Activated T-helper 17 cell treated with anti-CD3 and anti-CD28 coated beads, Interleukin-2, amount 50 U/mL, for 72 hours (primary cell): ENCODE results near the gene RAB11FIP5. TPM values are rescaled to one million over a fixed set of nuclear protein-coding genes. Genes with fewer than 3 reads are reported as not detected.

Source experiments
- ATAC-seq: fragments of 150-1000 bp; cut with Tn5 transposase; replicated peaks from 2 replicates; pipeline ENCODE4 v1.10.0; 2021; ENCODE audit warnings: mild to moderate bottlenecking, moderate library complexity
- H3K27ac Mint-ChIP-seq: one replicate; pipeline ENCODE4 v1.8.0; 2022; ENCODE audit warnings: mixed read lengths
- H3K27me3 Mint-ChIP-seq: one replicate; pipeline ENCODE4 v1.8.0; 2022; ENCODE audit warnings: mixed read lengths
- H3K36me3 Mint-ChIP-seq: one replicate; pipeline ENCODE4 v1.8.0; 2022; ENCODE audit warnings: low read depth, mild to moderate bottlenecking, mixed read lengths
- H3K4me1 Mint-ChIP-seq: one replicate; pipeline ENCODE4 v1.8.0; 2022; ENCODE audit warnings: mixed read lengths
- H3K4me3 Mint-ChIP-seq: one replicate; pipeline ENCODE4 v1.8.0; 2022; ENCODE audit warnings: mild to moderate bottlenecking, mixed read lengths
- H3K9me3 Mint-ChIP-seq: one replicate; pipeline ENCODE4 v1.8.0; 2022; ENCODE audit warnings: mixed read lengths
- total RNA-seq, 2 donors: library from RNA; stranded (reverse); gene quantifications; one replicate each; pipeline ENCODE4 v1.2.3, GENCODE V29; 2022

The RAB11FIP5 gene
- total RNA-seq, 2 donors from 2014 or later: 15.5 to 29.9 TPM

DNA sequence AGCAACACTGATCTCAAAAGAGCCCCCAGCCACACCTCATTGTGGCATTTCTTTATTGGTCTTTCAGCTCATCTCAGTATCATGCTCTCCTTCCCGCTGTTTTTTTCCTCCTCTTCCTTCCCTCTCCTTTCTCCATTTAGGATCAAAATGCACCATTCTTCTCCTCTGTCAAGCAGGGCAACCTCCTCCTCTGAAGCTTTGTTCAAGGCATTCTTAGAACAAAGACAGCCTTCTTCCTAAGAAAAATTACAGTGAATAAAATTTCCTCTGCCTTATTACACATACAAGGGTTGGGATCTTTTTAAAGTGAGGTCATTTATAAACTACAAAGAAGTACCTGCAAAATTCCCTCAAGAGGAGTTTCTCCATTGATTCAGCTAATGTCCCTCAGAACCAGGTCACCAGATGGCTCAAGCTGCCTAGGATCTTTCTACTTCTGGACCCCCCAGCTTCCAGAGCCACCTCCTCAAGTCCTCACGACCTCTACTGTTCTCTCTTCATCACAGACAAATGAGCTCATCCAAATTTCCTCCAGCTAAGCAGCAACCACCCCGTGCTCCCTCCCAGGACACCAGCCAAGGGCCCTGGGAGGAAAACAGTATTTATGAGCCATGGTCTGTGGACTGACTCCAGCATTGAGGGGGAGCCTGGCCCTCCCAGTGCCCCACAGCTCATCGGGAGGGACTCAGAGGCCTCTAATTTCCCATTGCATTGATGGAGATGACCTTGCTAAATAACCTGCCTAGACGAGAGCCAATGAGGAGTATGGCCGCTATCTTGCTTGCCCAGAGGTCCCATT, 59.2 kb downstream of the RAB11FIP5 start:
- Mint-ChIP-seq H3K27ac (no peak overlapping the region), H3K4me3 (no peak overlapping the region), H3K27me3 (no peaks in the 10 kb centered on the region), H3K9me3 (no peaks in the 10 kb centered on the region), H3K36me3 (no peaks in the 10 kb centered on the region), H3K4me1 (no peaks in the 10 kb centered on the region)
- no peak for ATAC-seq

DNA sequence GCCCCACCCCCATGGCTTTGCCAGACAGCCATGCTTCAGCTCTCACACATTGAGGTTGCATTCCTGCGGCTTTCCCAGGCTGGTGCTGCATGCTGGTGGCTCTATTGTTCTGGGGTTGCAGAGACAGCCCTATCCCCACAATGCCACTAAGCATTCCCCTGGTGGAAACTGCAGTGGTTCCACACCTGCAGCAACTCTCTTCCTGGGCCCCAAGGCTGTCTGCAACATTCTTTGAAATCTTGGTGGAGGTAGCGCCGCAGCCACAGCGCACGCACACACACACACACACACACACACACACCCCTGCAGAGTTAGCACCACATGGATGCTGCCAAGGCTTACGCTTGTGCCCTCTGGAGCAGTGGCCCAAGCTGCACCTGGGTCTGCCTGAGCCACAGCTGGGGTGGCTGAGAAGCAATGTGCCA, 62.6 kb downstream of the RAB11FIP5 start:
- Mint-ChIP-seq H3K36me3 (no peaks in the 10 kb centered on the region), H3K27me3 (no peaks in the 10 kb centered on the region), H3K4me3 (no peak overlapping the region), H3K9me3 (no peaks in the 10 kb centered on the region), H3K27ac (no peak overlapping the region), H3K4me1 (no peaks in the 10 kb centered on the region)
- ATAC-seq: no peak

DNA sequence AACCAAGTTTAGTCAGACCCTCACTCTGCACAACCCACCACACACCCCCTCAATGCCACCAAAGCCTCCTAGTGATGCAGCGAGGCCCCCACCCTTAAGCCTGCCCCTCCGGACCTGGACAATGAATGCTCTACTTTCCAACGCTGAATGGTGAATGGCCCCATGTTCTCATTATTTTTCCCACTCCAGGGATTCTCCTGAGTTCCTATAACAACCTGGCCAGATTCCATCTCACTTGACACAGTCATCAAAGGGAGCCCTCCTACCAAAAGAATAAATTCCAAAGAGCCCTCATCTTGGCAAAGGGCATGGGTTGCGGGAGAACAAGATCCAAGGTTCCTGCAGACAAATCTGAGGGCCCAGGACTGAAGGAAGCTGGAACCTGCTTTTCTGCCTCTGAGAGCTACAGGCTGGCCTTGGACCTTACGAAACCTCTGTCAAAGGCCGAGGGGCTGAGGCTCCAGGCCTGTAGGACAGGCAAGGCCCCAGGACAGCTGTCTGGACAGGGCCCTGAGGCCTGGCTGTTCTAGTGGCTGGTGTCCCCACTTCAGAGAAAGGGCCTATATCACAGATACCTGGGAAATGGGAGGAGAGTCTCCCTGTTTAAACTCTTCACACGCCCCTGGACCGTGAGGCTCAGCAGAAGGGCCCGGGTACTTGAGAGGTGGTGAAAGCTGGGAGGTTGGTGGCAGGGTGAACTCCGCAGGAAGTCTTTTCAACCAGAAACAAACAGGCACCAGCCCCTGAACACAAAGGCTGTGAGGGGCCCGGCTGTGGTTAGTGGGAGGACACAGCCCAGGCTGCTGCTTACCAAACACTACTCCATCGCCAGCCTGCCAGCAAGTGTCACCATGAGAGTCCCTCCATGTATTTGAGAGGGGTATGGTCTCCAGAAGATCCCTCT, 68.6 kb downstream of the RAB11FIP5 start:
- ATAC-seq: no peak
- no peak overlapping the region for H3K27ac Mint-ChIP-seq
- no peaks in the 10 kb centered on the region for H3K36me3 Mint-ChIP-seq
- no peaks in the 10 kb centered on the region for H3K27me3 Mint-ChIP-seq
- no peaks in the 10 kb centered on the region for H3K4me1 Mint-ChIP-seq
- no peak overlapping the region for H3K4me3 Mint-ChIP-seq
- no peaks in the 10 kb centered on the region for H3K9me3 Mint-ChIP-seq

DNA sequence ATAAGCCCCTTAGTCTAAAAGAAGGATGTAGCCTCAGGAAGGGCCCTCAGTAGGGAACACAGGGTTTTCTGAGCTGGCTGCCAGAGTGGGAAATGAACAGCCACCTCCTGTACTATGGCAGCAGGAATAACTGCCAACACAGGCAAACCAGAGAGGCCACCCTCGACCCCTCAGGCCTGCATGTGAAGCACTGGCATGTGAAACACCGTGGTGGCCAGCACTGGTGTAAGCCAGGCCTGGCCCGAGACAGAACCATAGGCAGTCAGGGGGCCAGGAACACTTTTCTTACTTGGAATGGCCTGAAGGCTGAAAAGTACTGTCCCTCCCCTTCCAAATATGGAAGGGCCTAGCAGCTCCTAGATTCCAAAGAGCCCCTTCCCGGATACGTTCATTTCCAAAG, 69.5 kb downstream of the RAB11FIP5 start:
- H3K27ac Mint-ChIP-seq: no peak overlapping the region
- H3K4me1 Mint-ChIP-seq: no peaks in the 10 kb centered on the region
- no peaks in the 10 kb centered on the region for H3K36me3 Mint-ChIP-seq
- no peaks in the 10 kb centered on the region for H3K27me3 Mint-ChIP-seq
- H3K4me3 Mint-ChIP-seq: no peak overlapping the region
- no peaks in the 10 kb centered on the region for H3K9me3 Mint-ChIP-seq
- ATAC-seq: no peak

DNA sequence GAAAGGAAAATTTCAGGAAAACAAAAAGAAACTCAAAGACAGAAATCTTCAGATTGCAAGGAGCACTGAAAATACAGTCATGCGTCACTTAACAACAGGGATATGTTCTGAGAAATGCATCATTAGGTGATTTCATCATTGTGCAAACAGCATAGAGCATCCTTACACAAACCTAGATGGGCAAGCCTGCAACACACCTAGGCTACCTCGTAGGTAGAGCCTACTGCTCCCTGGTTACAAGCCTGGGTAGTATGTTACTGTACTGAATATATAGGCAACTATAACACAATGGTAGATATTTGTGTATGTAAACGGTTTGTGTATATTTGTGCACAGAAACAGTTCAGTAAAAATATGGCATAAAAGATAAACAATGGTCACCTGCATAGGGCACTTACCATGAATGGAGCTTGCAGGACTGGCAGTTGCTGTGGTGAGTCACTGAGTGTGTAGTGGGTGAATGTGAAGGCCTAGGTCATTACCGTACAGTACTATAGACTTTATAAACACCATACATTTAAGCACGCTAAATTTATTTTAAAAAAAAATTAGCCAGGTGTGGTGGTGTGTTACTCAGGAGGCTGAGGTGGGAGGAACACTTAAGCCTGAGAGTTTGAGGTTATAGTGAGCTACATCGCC, 74.7 kb downstream of the RAB11FIP5 start:
- H3K4me1 Mint-ChIP-seq: no peaks in the 10 kb centered on the region
- no peaks in the 10 kb centered on the region for H3K9me3 Mint-ChIP-seq
- no peaks in the 10 kb centered on the region for H3K27me3 Mint-ChIP-seq
- no peaks in the 10 kb centered on the region for H3K36me3 Mint-ChIP-seq
- H3K27ac Mint-ChIP-seq: no peak overlapping the region
- H3K4me3 Mint-ChIP-seq: no peak overlapping the region
- no peak for ATAC-seq

DNA sequence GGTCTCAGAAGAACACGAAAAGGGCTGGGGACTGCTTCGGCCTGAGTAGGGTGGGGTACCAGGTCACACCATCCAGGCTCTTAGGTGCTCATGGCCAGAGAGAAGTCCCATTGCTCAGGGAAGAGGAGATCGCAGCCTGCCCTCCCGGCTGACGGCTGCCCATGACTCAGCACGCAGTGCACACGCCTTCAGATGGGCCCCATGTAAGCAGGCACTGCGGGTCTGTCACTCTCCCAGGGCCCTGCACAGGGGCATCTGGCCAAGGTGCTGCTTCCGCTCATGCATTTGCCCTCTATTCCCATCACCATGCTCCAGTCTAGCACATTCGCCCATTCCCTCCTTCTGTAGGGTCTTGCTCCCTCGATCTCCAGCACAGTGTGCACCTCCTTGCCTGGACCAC, 76.0 kb downstream of the RAB11FIP5 start:
- Mint-ChIP-seq H3K36me3 (no peaks in the 10 kb centered on the region), H3K4me3 (no peak overlapping the region), H3K4me1 (no peaks in the 10 kb centered on the region), H3K27ac (no peak overlapping the region), H3K27me3 (no peaks in the 10 kb centered on the region), H3K9me3 (no peaks in the 10 kb centered on the region)
- ATAC-seq: no peak

DNA sequence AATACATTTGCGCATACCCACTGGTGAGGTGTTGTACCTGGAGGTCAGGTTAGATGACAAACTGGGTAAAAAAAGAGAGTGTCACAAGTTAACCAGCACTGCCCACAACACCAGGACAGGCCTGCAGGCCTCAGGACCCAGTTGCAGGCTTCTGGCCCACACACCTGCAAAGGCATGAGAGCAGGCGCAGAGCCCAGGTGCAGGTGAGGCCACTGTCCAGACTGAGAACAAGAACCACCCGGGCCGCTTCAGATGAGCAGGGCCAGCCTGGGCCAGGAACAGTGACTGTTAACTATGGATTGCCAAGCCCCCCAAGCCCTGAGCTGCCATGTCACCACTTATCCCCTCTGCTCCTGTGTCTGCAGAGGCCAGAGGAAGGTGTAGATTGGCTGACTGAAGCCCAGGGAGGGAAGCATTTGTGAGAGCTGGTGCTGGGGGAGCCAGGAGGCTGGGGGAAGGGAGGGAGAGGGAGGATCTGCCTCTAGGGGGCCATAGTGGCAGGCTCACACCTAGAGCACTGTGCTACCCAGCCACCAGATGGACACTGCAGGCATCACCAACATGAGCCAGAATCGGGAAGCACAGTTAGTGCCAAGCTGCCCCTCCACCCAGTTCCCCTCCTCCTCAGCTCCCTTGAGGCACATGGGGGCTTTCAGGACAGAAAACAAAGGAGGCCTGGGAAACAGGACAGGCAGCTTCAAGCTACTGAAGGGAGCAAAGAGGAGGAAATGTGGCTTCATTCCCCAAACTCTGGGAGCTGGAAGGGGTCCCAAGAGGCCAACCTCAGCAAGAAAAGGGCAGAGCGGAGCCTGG, 76.6 kb downstream of the RAB11FIP5 start:
- no peak for ATAC-seq
- H3K4me3 Mint-ChIP-seq: no peak overlapping the region
- no peaks in the 10 kb centered on the region for H3K27me3 Mint-ChIP-seq
- no peaks in the 10 kb centered on the region for H3K4me1 Mint-ChIP-seq
- H3K27ac Mint-ChIP-seq: no peak overlapping the region
- no peaks in the 10 kb centered on the region for H3K36me3 Mint-ChIP-seq
- H3K9me3 Mint-ChIP-seq: no peaks in the 10 kb centered on the region

DNA sequence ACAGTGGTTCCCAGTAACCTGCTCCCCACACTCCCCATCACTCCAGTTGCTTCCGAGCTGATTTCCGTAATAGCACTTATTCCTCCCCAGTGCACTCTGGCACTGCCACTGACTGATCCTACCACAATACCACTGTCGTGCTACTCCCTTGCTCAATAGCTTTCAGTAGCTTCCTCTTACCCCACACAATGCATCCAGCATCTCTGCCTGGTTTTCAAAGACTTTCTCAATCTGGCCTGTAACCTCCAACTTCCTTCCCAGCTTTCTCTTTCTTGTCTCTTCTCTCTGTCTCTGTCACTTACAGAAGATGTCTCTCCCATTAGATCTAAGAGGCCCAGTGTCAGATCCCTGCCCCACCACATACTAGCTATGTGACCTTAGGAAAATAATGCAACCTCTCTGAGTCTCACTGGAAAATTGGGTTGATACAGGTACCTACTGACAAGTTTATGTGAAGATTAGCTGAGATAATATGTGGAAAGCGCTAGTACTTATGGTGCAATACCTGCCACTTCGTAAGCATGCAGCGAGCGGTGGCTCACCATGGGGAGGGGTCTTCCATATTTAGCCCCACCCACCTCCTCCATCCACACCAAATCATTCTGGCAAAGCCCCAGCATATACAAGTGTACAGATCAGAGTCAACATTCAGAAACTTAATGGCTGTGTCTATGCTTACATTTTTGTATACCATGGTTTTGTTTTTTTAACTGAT, 77.9 kb downstream of the RAB11FIP5 start:
- Mint-ChIP-seq H3K4me1 (no peaks in the 10 kb centered on the region), H3K27me3 (no peaks in the 10 kb centered on the region), H3K36me3 (no peaks in the 10 kb centered on the region), H3K4me3 (no peak overlapping the region), H3K27ac (no peak overlapping the region), H3K9me3 (no peaks in the 10 kb centered on the region)
- ATAC-seq: no peak

DNA sequence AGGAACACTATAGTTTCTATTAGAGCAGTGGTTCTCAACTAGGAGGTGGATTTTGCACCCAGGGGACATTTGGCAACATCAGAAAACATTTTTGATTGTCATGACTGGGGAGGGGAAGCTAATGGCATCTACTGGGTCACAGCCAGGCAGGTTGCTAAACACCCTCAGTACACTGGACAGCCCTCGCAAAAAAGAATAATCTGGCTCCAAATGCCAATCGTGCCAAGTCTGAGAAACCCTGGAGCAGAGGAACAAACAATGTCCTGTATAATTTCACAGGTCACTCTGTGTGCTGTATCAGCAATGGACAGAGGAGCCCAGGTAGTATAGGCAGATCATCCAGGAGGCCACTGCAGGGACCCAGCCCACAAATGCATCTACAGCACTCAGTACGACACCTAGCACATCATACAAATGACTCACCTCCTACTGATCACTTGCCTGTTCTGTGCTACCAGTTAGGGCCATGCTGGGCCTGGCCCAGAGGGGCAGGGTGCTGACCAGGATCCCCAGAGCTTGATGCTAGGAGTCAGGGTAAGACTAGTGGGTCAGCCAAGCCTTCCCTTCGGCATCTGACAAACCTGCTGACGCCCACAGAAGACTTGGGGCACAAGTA, 78.9 kb downstream of the RAB11FIP5 start:
- no peak for ATAC-seq
- H3K9me3 Mint-ChIP-seq: no peaks in the 10 kb centered on the region
- H3K36me3 Mint-ChIP-seq: no peaks in the 10 kb centered on the region
- no peak overlapping the region for H3K27ac Mint-ChIP-seq
- H3K4me3 Mint-ChIP-seq: no peak overlapping the region
- H3K27me3 Mint-ChIP-seq: no peaks in the 10 kb centered on the region
- H3K4me1 Mint-ChIP-seq: no peaks in the 10 kb centered on the region

DNA sequence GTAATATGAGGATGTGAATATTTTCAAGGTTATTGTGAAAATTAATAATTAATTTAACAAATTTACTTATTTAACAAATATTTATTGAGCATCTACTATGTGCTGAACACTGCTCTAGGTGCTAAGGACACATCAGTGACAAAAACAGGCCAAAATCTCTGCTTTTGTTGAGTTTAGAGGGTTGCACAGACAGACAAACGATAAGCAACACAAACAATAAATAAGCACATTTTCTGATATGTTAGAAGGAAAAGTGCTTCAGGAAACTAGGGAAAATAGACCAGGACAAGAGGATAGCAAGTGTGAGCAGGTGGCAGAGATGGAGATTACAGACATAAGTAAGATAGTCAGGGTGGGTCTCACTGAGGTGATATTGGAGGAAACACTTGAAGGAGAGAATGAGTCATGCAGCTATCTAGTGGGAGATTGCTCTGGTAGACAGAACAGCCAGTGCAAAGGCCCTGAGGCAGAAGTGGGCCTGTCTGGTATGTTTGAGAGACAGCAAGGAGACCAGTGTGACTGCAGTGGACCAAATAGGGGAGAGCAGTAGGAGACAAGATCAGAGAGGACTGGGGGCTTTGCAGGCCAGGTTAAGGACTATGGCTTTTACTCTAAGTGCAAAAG, 79.5 kb downstream of the RAB11FIP5 start:
- no peak overlapping the region for H3K27ac Mint-ChIP-seq
- H3K9me3 Mint-ChIP-seq: no peaks in the 10 kb centered on the region
- no peaks in the 10 kb centered on the region for H3K27me3 Mint-ChIP-seq
- no peak for ATAC-seq
- no peaks in the 10 kb centered on the region for H3K4me1 Mint-ChIP-seq
- no peak overlapping the region for H3K4me3 Mint-ChIP-seq
- no peaks in the 10 kb centered on the region for H3K36me3 Mint-ChIP-seq

DNA sequence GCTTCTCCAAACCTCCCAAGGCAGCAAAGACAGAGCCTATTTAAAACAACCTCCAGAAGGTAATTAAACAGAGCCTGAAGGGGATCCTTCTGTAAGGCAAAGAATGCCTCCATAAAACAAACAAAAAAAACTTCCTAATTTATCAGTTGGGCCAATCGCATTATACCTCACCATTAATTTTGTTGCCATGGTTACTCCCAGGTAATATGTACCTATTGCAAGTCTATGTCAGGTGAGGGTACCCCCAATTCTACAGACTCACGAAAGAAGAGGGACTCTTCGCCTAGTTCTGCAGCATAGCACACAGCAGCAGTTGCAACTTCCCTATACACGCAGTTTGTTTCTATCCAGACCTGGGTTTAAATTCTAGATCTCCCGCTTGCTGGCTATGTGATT, 80.0 kb downstream of the RAB11FIP5 start:
- Mint-ChIP-seq H3K27ac (no peak overlapping the region), H3K9me3 (no peaks in the 10 kb centered on the region), H3K27me3 (no peaks in the 10 kb centered on the region), H3K36me3 (no peaks in the 10 kb centered on the region), H3K4me3 (no peak overlapping the region), H3K4me1 (no peaks in the 10 kb centered on the region)
- ATAC-seq: no peak

DNA sequence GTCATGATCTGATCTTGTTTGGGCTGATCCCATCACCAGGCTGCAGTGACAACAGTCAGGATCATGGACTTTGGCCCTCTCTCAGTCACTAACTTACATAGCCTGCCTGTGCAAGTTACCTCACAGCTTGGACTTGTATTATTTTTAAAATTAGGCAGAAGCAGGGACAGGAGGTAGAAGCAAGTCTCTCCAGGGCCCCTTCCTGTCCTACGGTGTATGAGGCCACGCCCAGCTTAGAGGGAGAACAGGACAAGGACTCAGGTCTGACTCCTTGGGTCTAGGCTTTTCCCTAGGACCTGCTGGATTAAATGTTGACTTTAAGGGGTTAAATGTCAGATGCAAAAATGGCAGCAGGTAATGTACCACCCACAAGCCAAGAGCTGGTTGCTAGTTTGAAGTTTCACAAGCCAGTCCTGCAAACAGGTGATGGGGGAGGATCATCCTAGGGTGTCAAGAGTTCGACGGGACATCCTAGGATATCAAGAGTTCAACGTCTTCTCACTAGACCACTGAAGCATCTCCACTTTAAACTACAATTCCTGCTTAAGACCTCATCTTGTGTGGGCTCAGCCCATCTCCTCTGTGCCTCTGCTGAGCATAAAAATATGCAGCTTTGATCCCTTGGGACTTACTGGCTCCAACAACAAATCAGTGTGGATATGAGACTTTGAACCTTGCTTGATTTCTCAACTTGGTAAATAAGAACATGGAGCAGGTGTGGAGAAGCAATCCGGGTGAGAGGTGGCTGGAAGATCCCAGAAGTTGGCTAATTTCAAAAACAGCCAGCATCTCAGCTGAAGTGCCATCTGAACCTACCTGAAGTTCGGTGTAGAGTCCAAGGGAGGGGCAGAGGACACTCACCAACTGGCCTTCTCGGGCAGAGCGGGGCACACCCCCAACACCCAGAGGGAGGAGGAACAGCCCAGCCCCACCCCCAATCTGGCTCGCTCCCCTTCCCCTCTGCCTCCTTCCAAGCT, 80.7 kb downstream of the RAB11FIP5 start:
- no peak for ATAC-seq
- Mint-ChIP-seq H3K4me3 (no peak overlapping the region), H3K9me3 (no peaks in the 10 kb centered on the region), H3K27ac (no peak overlapping the region), H3K36me3 (no peaks in the 10 kb centered on the region), H3K27me3 (no peaks in the 10 kb centered on the region), H3K4me1 (no peaks in the 10 kb centered on the region)
